ENCODE measurements around the gene DCP1B.
A peak's percentile ranks its signal among the peaks of the same experiment; 100 is the strongest.

DCP1B gene
- total RNA-seq: 11.5 to 20.3 (median 11.6) reads per million in 3 donors

DNA sequence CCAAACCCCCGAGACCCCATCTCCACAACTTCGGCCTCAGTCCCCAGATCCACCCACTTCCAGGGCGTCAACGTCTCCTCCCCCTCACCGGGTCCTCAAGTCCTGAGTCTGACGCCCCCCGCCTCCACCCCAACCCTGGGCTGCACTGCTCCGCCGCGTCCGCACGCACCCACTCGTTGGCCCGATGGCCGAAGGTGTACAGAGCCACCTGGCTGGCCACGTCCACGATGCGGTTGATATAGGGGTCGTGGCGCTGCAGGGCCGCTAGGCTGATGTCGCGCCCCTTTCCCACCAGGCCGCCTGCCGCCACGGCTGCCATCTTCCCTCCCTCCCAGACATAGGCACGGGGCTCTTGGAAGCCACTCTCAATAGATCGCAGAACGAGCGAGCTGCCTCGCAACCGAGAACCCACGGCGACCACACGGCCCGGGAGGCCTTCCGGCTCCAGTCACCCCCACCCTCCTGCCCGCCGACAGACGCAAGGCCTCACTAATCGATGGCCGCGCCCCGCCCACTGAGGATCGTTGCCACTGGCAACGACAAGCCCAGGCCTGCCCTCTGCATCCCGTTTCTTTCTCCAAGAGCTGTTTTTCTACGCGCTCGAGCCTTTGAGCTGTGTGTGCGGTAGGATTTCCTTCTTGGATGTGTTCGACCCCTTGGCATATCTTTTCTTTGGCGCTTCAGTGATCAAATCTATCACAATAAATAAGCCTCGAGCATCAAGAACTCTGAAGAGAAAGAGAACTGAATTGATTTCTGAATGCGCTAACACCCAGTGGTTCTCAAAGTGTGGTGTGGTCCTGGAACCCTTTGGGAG is at the start of gene DCP1B:
DCP1B (minus strand) TSS at position 345 of the 817 bp plus-strand sequence; CDS start at position 319, 26 bp downstream.
- peak; percentile 85 to 89 (median 88) for DNase-seq
- H3K4me1 ChIP-seq (ENCODE audit: control insufficient read depth, insufficient read depth, low read length, poor library complexity, severe bottlenecking): peaks cover 5% of the 10 kb centered on the region
- H3K4me3 ChIP-seq (ENCODE audit: insufficient read depth, low read depth, low read length, poor library complexity, severe bottlenecking): peak within 1 kb of the TSS; percentile 94
- no peaks in the 10 kb centered on the region for H3K36me3 ChIP-seq (ENCODE audit: control insufficient read depth, insufficient read depth, low read length)
- H3K9me3 ChIP-seq (ENCODE audit: control insufficient read depth, low read length): no peaks in the 10 kb centered on the region
- peak within 1 kb of the TSS; percentile 86 for H3K27ac ChIP-seq (ENCODE audit: insufficient read depth, low read length, poor library complexity, severe bottlenecking)
- H3K27me3 ChIP-seq (replicated peaks; ENCODE audit: control insufficient read depth, insufficient read depth, low read length, poor library complexity, severe bottlenecking): no peaks in the 10 kb centered on the region

- Histone ChIP-seq H3K27me3 (replicated peaks; ENCODE audit: control insufficient read depth, insufficient read depth, low read length, poor library complexity, severe bottlenecking) (peaks cover 28% of the 10 kb centered on the region), H3K27ac (ENCODE audit: insufficient read depth, low read length, poor library complexity, severe bottlenecking) (no peak overlapping the region), H3K4me1 (ENCODE audit: control insufficient read depth, insufficient read depth, low read length, poor library complexity, severe bottlenecking) (peaks cover 8% of the 10 kb centered on the region), H3K9me3 (ENCODE audit: control insufficient read depth, low read length) (no peaks in the 10 kb centered on the region), H3K4me3 (ENCODE audit: insufficient read depth, low read depth, low read length, poor library complexity, severe bottlenecking) (no peak overlapping the region), H3K36me3 (ENCODE audit: control insufficient read depth, insufficient read depth, low read length) (no peaks in the 10 kb centered on the region)
- no peak for DNase-seq
Measured at GRCh38 chr12:2053691-2054090, 49.4 kb upstream of the DCP1B start.

GRCh38 chr12:2052826-2053678 is 48.8 kb upstream of the DCP1B start, which contains the start of gene CACNA1C:
Gene CACNA1C (plus strand): TSS chr12:2052987. CDS start chr12:2053563, 576 bp downstream.
- Histone ChIP-seq H3K27me3 (replicated peaks; ENCODE audit: control insufficient read depth, insufficient read depth, low read length, poor library complexity, severe bottlenecking) (peaks cover 28% of the 10 kb centered on the region), H3K27ac (ENCODE audit: insufficient read depth, low read length, poor library complexity, severe bottlenecking) (no peak within 1 kb of the TSS)

GRCh38 chr12:2051700-2052621 is 47.7 kb upstream of the DCP1B start:
- Histone ChIP-seq H3K4me3 (ENCODE audit: insufficient read depth, low read depth, low read length, poor library complexity, severe bottlenecking) (no peak overlapping the region), H3K4me1 (ENCODE audit: control insufficient read depth, insufficient read depth, low read length, poor library complexity, severe bottlenecking) (peaks cover 8% of the 10 kb centered on the region), H3K36me3 (ENCODE audit: control insufficient read depth, insufficient read depth, low read length) (no peaks in the 10 kb centered on the region), H3K27me3 (replicated peaks; ENCODE audit: control insufficient read depth, insufficient read depth, low read length, poor library complexity, severe bottlenecking) (peaks cover 32% of the 10 kb centered on the region), H3K27ac (ENCODE audit: insufficient read depth, low read length, poor library complexity, severe bottlenecking) (no peak overlapping the region), H3K9me3 (ENCODE audit: control insufficient read depth, low read length) (no peaks in the 10 kb centered on the region)
- DNase-seq: no peak

More at GRCh38 chr12:2052826-2053678, 48.8 kb upstream of the DCP1B start, which contains the start of gene CACNA1C:
- H3K9me3 ChIP-seq (ENCODE audit: control insufficient read depth, low read length): no peaks in the 10 kb centered on the region
- DNase-seq: no peak
- peak within 1 kb of the TSS; percentile 59 for H3K4me3 ChIP-seq (ENCODE audit: insufficient read depth, low read depth, low read length, poor library complexity, severe bottlenecking)
- H3K4me1 ChIP-seq (ENCODE audit: control insufficient read depth, insufficient read depth, low read length, poor library complexity, severe bottlenecking): peaks cover 8% of the 10 kb centered on the region
- H3K36me3 ChIP-seq (ENCODE audit: control insufficient read depth, insufficient read depth, low read length): no peaks in the 10 kb centered on the region

- H3K27ac ChIP-seq (ENCODE audit: insufficient read depth, low read length, poor library complexity, severe bottlenecking): no peak overlapping the region
- H3K27me3 ChIP-seq (replicated peaks; ENCODE audit: control insufficient read depth, insufficient read depth, low read length, poor library complexity, severe bottlenecking): peaks cover 28% of the 10 kb centered on the region
- no peaks in the 10 kb centered on the region for H3K9me3 ChIP-seq (ENCODE audit: control insufficient read depth, low read length)
- peaks cover 8% of the 10 kb centered on the region for H3K4me1 ChIP-seq (ENCODE audit: control insufficient read depth, insufficient read depth, low read length, poor library complexity, severe bottlenecking)
- no peak overlapping the region for H3K4me3 ChIP-seq (ENCODE audit: insufficient read depth, low read depth, low read length, poor library complexity, severe bottlenecking)
- H3K36me3 ChIP-seq (ENCODE audit: control insufficient read depth, insufficient read depth, low read length): no peaks in the 10 kb centered on the region
- no peak for DNase-seq
Measured at GRCh38 chr12:2049604-2050540, 45.6 kb upstream of the DCP1B start.

DNA sequence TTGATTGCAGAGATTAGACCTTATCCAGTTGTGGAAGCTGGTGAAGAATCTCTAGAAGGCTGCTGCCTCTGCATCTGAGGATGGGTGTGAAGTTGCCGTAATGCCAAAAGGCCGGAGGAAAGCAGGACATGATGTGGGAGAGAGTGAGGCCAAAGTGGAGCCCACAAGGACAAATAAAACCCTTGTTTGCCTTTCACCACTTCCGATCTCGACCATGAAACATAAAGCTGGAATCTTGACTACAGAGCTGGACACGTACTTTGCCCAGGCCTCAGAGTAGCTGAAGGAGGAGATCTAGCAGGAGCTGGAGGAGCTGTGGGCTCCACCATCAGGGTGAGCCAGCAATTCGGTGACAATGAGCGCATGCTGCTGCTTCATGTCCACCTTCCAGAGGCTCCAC is 43.5 kb upstream of the DCP1B start:
- DNase-seq: no peak
- Histone ChIP-seq H3K27ac (ENCODE audit: insufficient read depth, low read length, poor library complexity, severe bottlenecking) (no peak overlapping the region), H3K27me3 (replicated peaks; ENCODE audit: control insufficient read depth, insufficient read depth, low read length, poor library complexity, severe bottlenecking) (peaks cover 14% of the 10 kb centered on the region), H3K36me3 (ENCODE audit: control insufficient read depth, insufficient read depth, low read length) (no peaks in the 10 kb centered on the region), H3K9me3 (ENCODE audit: control insufficient read depth, low read length) (no peaks in the 10 kb centered on the region), H3K4me3 (ENCODE audit: insufficient read depth, low read depth, low read length, poor library complexity, severe bottlenecking) (no peak overlapping the region), H3K4me1 (ENCODE audit: control insufficient read depth, insufficient read depth, low read length, poor library complexity, severe bottlenecking) (peaks cover 4% of the 10 kb centered on the region)

DNA sequence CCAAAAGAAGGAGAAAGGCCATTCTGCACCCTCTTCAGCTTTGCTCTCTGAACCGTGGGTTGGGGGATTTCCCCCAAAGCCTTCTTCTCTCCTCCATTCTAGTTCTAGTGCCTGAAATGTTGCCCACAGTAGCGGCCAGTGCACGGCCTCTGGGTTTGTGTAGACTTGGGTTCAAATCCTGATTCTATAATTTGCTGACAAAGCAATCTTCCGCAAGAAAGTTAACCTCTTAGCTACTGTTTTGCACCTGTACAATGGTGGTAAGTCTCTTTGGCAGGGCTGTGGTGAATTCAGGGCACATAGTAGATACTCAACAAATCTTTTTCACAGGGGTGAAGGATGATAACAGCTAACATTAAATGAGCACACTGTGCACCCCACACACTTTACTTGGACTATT is 42.7 kb upstream of the DCP1B start:
- Histone ChIP-seq H3K9me3 (ENCODE audit: control insufficient read depth, low read length) (no peaks in the 10 kb centered on the region), H3K36me3 (ENCODE audit: control insufficient read depth, insufficient read depth, low read length) (no peaks in the 10 kb centered on the region), H3K27ac (ENCODE audit: insufficient read depth, low read length, poor library complexity, severe bottlenecking) (no peak overlapping the region), H3K27me3 (replicated peaks; ENCODE audit: control insufficient read depth, insufficient read depth, low read length, poor library complexity, severe bottlenecking) (peaks cover 11% of the 10 kb centered on the region), H3K4me3 (ENCODE audit: insufficient read depth, low read depth, low read length, poor library complexity, severe bottlenecking) (no peak overlapping the region), H3K4me1 (ENCODE audit: control insufficient read depth, insufficient read depth, low read length, poor library complexity, severe bottlenecking) (peaks cover under 1% of the 10 kb centered on the region)
- DNase-seq: no peak

GRCh38 chr12:2044165-2044564 is 39.9 kb upstream of the DCP1B start:
- Histone ChIP-seq H3K4me3 (ENCODE audit: insufficient read depth, low read depth, low read length, poor library complexity, severe bottlenecking) (no peak overlapping the region), H3K27me3 (replicated peaks; ENCODE audit: control insufficient read depth, insufficient read depth, low read length, poor library complexity, severe bottlenecking) (peaks cover 4% of the 10 kb centered on the region), H3K36me3 (ENCODE audit: control insufficient read depth, insufficient read depth, low read length) (no peaks in the 10 kb centered on the region), H3K27ac (ENCODE audit: insufficient read depth, low read length, poor library complexity, severe bottlenecking) (no peak overlapping the region), H3K4me1 (ENCODE audit: control insufficient read depth, insufficient read depth, low read length, poor library complexity, severe bottlenecking) (no peaks in the 10 kb centered on the region), H3K9me3 (ENCODE audit: control insufficient read depth, low read length) (no peaks in the 10 kb centered on the region)
- DNase-seq: no peak
